HepG2 (cell line): ENCODE measurements around the gene NLRP5. TPM values are rescaled to one million over a fixed set of nuclear protein-coding genes. Genes with fewer than 3 reads are reported as not detected.

Experiments
- ATAC-seq: fragments of 200-7000 bp; cut with Tn5 transposase; 3 replicates; pipeline ENCODE4 v1.9.1; 2020; ENCODE audit warnings: mild to moderate bottlenecking, moderate library complexity
- BruUV-seq: library from RNA; stranded (reverse); fragments of 400-500 nt; replicated peaks from 2 replicates; lab custom pipeline; 2021; lab: Mats Ljungman, UMichigan
- CTCF ChIA-PET: fragments of 300-600 bp; formaldehyde crosslinking; extraction: SDS; loops from one replicate; lab custom pipeline; 2021; ENCODE audit warnings: low total read pairs, inconsistent platforms, low intra/inter-chr PET ratio; lab: Yijun Ruan, JAX
- POLR2A ChIA-PET: fragments of 350-600 bp; sonication (Branson Sonifier 250); formaldehyde crosslinking; loops from one replicate; lab custom pipeline; 2020; ENCODE audit warnings: antibody characterized with exemption, inconsistent platforms; lab: Yijun Ruan, JAX
- DNase-seq: peaks from one replicate; pipeline ENCODE4 v3.0.0-alpha.2; 2015; ENCODE audit warnings: low spot score
- FAIRE-seq: peaks from 3 replicates; lab custom pipeline; 2011; peaks lifted over from hg19 to GRCh38; lab: Jason Lieb, UNC
- H2AFZ ChIP-seq: one replicate; pipeline ENCODE4 v1.6.1; 2011; ENCODE audit warnings: low read length, inconsistent platforms
- H3K27ac ChIP-seq: fragments of 300-600 bp; 3 replicates; pipeline ENCODE4 v1.8.0; 2011; ENCODE audit warnings: mixed run types, mild to moderate bottlenecking, mixed read lengths, low read length, inconsistent platforms; ENCODE audit not compliant: insufficient read depth; ENCODE audit errors: extremely low read length
- H3K27me3 ChIP-seq, 2 experiments: fragments of 200-600 bp in 1 of 2; 2 replicates in 1 of 2; 3 replicates in 1 of 2; pipeline versions ENCODE4 v1.6.0 to v1.8.0; 2011; ENCODE audit warnings: low read length in 2 of 2, mild to moderate bottlenecking in 2 of 2, moderate library complexity in 2 of 2, inconsistent platforms in 1 of 2; ENCODE audit not compliant: insufficient read depth in 2 of 2, control insufficient read depth in 1 of 2
- H3K36me3 ChIP-seq, 2 experiments: fragments of 200-600 bp in 1 of 2; replicated peaks in 1 of 2; 2 replicates in 1 of 2; 3 replicates in 1 of 2; pipeline versions ENCODE4 v1.5.1 to v1.8.0; 2011; ENCODE audit warnings: low read length in 2 of 2, inconsistent platforms in 1 of 2; ENCODE audit not compliant: insufficient read depth in 2 of 2, control insufficient read depth in 1 of 2
- H3K4me1 ChIP-seq: 2 replicates; pipeline ENCODE4 v1.5.1; 2012; ENCODE audit warnings: low read length, inconsistent platforms; ENCODE audit not compliant: insufficient read depth
- H3K4me2 ChIP-seq: 2 replicates; pipeline ENCODE4 v1.6.0; 2011; ENCODE audit warnings: low read depth, low read length, inconsistent platforms
- H3K4me3 ChIP-seq, 3 experiments: fragments of 200-600 bp in 1 of 3; sonication (generic), shearing (Covaris generic) in 1 of 3; replicated peaks in 1 of 3; 2 replicates each; pipeline ENCODE4 v1.5.1; 2011 to 2016; ENCODE audit warnings: low read length in 3 of 3, inconsistent platforms in 2 of 3, low read depth in 2 of 3, mild to moderate bottlenecking in 2 of 3, control low read depth in 1 of 3, mixed read lengths in 1 of 3; ENCODE audit not compliant: insufficient read depth in 1 of 3
- H3K79me2 ChIP-seq: one replicate; pipeline ENCODE4 v1.6.1; 2011; ENCODE audit warnings: low read length, inconsistent platforms; ENCODE audit not compliant: insufficient read depth
- H3K9ac ChIP-seq: 2 replicates; pipeline ENCODE4 v1.6.0; 2011; ENCODE audit warnings: mild to moderate bottlenecking, low read depth, low read length, inconsistent platforms; ENCODE audit not compliant: insufficient read depth
- H3K9me3 ChIP-seq: 2 replicates; pipeline ENCODE4 v1.5.1; 2012; ENCODE audit warnings: mild to moderate bottlenecking, low read length
- H4K20me1 ChIP-seq: 2 replicates; pipeline ENCODE4 v1.6.0; 2011; ENCODE audit warnings: inconsistent platforms, mild to moderate bottlenecking, low read length, moderate library complexity; ENCODE audit not compliant: insufficient read depth
- CBFB ChIP-seq: sonication (generic); formaldehyde crosslinking; IDR thresholded peaks from 2 replicates; pipeline ENCODE4 v1.4.0; 2020; ENCODE audit warnings: missing genetic modification reagents
- CCAR2 ChIP-seq: fragments of 200-400 bp; formaldehyde crosslinking; optimal IDR thresholded peaks from 2 replicates; pipeline ENCODE3; 2018; ENCODE audit warnings: low read depth, mild to moderate bottlenecking, low read length, moderate library complexity
- CSRNP2 ChIP-seq: sonication (generic); formaldehyde crosslinking; conservative IDR thresholded peaks from 2 replicates; pipeline ENCODE4 v1.8.0; 2022; ENCODE audit warnings: low read depth, missing genetic modification reagents
- CTCF ChIP-seq: sonication (generic); formaldehyde crosslinking; IDR thresholded peaks from 2 replicates; pipeline ENCODE4 v1.5.0; 2020; ENCODE audit warnings: mild to moderate bottlenecking, missing genetic modification reagents, moderate library complexity
- HDAC1 ChIP-seq: sonication (generic); formaldehyde crosslinking; IDR thresholded peaks from 2 replicates; pipeline ENCODE4 v1.5.1; 2020; ENCODE audit warnings: mild to moderate bottlenecking, missing genetic modification reagents
- HOXD1 ChIP-seq: sonication (generic); formaldehyde crosslinking; IDR thresholded peaks from 2 replicates; pipeline ENCODE4 v1.5.0; 2020; ENCODE audit warnings: missing genetic modification reagents
- NFIB ChIP-seq: sonication (generic); formaldehyde crosslinking; IDR thresholded peaks from 2 replicates; pipeline ENCODE4 v1.9.0; 2021; ENCODE audit warnings: missing genetic modification reagents, mild to moderate bottlenecking, borderline replicate concordance
- NR3C1 ChIP-seq: sonication (generic); formaldehyde crosslinking; IDR thresholded peaks from 2 replicates; pipeline ENCODE4 v1.4.0; 2020; ENCODE audit warnings: missing genetic modification reagents
- PAX8 ChIP-seq: sonication (generic); formaldehyde crosslinking; IDR thresholded peaks from 2 replicates; pipeline ENCODE4 v1.8.0; 2022; ENCODE audit warnings: mild to moderate bottlenecking, missing genetic modification reagents, borderline replicate concordance
- PHB2 ChIP-seq: fragments of 450-650 bp; IDR thresholded peaks from 2 replicates; pipeline ENCODE4 v1.6.1; 2018; ENCODE audit not compliant: partially characterized antibody
- SP5 ChIP-seq: IDR thresholded peaks from 2 replicates; pipeline ENCODE4 v1.6.1; 2016; ENCODE audit warnings: low read depth, borderline replicate concordance
- TEAD3 ChIP-seq: optimal IDR thresholded peaks from 2 replicates; pipeline ENCODE3; 2016; ENCODE audit warnings: borderline replicate concordance
- TFDP2 ChIP-seq: sonication (generic); formaldehyde crosslinking; IDR thresholded peaks from 2 replicates; pipeline ENCODE4 v1.4.0; 2020; ENCODE audit warnings: missing genetic modification reagents
- ZFP36 ChIP-seq: fragments of 150-350 bp; IDR thresholded peaks from 2 replicates; pipeline ENCODE4 v1.6.1; 2018; ENCODE audit warnings: borderline replicate concordance, low read length, low read depth; ENCODE audit not compliant: partially characterized antibody
- ZFP91 ChIP-seq: sonication (generic); formaldehyde crosslinking; IDR thresholded peaks from 2 replicates; pipeline ENCODE4 v1.9.0; 2022; ENCODE audit warnings: missing genetic modification reagents, mild to moderate bottlenecking, borderline replicate concordance
- ZNF207 ChIP-seq: fragments of 450-650 bp; IDR thresholded peaks from 2 replicates; pipeline ENCODE4 v1.6.1; 2016; ENCODE audit warnings: antibody characterized with exemption, borderline replicate concordance
- ZNF468 ChIP-seq: sonication (generic); formaldehyde crosslinking; IDR thresholded peaks from 2 replicates; pipeline ENCODE4 v1.8.0; 2022; ENCODE audit warnings: mild to moderate bottlenecking, moderate library complexity, missing genetic modification reagents
- ZNF749 ChIP-seq: sonication (generic); formaldehyde crosslinking; IDR thresholded peaks from 2 replicates; pipeline ENCODE4 v1.8.0; 2022; ENCODE audit warnings: mild to moderate bottlenecking, missing genetic modification reagents, moderate library complexity, borderline replicate concordance
- ZNF761 ChIP-seq: sonication (generic); formaldehyde crosslinking; conservative IDR thresholded peaks from 2 replicates; pipeline ENCODE4 v1.4.0; 2020; ENCODE audit warnings: mild to moderate bottlenecking, missing genetic modification reagents
- ZNF883 ChIP-seq: sonication (generic); formaldehyde crosslinking; IDR thresholded peaks from 2 replicates; pipeline ENCODE4 v1.5.1; 2020; ENCODE audit warnings: mild to moderate bottlenecking, missing genetic modification reagents; ENCODE audit errors: not compliant biosample characterization
- WGBS: methylation state at CpG from one replicate; pipeline ENCODE4 v1.1.6; 2017; ENCODE audit warnings: low lambda C conversion rate; 5-methylcytosine and 5-hydroxymethylcytosine counted together
- in situ Hi-C: cut with HindIII; loops from 2 replicates; pipeline ENCODE4 v1.10.0; 2017; ENCODE audit warnings: low pct_unique_long_range_greater_than_20kb; ENCODE audit not compliant: extremely low pct_ligation_motif_present
- intact Hi-C: fragments of 100-400 bp; cut with micrococcal nuclease; formaldehyde crosslinking; loops from one replicate; pipeline ENCODE4 v1.10.0; 2022; ENCODE audit not compliant: unreplicated experiment
- polyA plus RNA-seq, 8 experiments: library from polyadenylated mRNA; depleted of rRNA in 3 of 8; stranded (reverse) in 7 of 8; unstranded in 1 of 8; fragments of >200 nt; fragmentation: Illumina TruSeq in 4 of 8; extraction: Trizol in 4 of 8; gene quantifications; 2 replicates each; pipeline versions ENCODE4 v1.2.1 to v1.2.3, GENCODE V29; 2011 to 2016; ENCODE audit warnings: low read depth in 4 of 8, missing spikeins in 1 of 8, mixed read lengths in 1 of 8; ENCODE audit not compliant: insufficient read depth in 1 of 8
- total RNA-seq, 5 experiments: library from RNA; depleted of rRNA; stranded (reverse); fragments of >200 nt; fragmentation: Illumina TruSeq; extraction: Trizol; gene quantifications; 2 replicates each; pipeline ENCODE4 v1.2.3, GENCODE V29; 2016; ENCODE audit warnings: low read depth in 1 of 5

Gene NLRP5
- total and polyA plus RNA-seq, 2 of the 13 experiments (the other 11 are each of a cell fraction or from before 2014, with no cell fraction given) = not detected

- TF ChIP-seq TFDP2 (CRISPR knock-in tag) (no peak), SP5 (no peak), ZFP91 (no peak), ZNF749 (CRISPR knock-in tag) (no peak), CSRNP2 (CRISPR knock-in tag) (no peak), CBFB (no peak), ZFP36 (no peak), HDAC1 (no peak), CTCF (no peak), PAX8 (CRISPR knock-in tag) (no peak), HOXD1 (CRISPR knock-in tag) (no peak), TEAD3 (CRISPR knock-in tag) (no peak), ZNF468 (CRISPR knock-in tag) (no peak), NFIB (CRISPR knock-in tag) (no peak), ZNF207 (no peak), NR3C1 (CRISPR knock-in tag) (no peak), CCAR2 (no peak), ZNF883 (CRISPR knock-in tag) (no peak), ZNF761 (CRISPR knock-in tag) (no peak), PHB2 (no peak)
- TF ChIP-seq, all 625 proteins: peak for 0
- Histone ChIP-seq H3K36me3 (no peaks in the 10 kb centered on the region), H3K9me3 (no peaks in the 10 kb centered on the region), H3K27ac (no peak overlapping the region), H3K4me2 (no peak overlapping the region), H3K4me1 (no peaks in the 10 kb centered on the region), H2AFZ (no peak overlapping the region), H3K4me3 (no peak overlapping the region), H4K20me1 (no peaks in the 10 kb centered on the region), H3K9ac (no peak overlapping the region), H3K79me2 (no peaks in the 10 kb centered on the region), H3K27me3 (peaks cover 2 to 24% of the 10 kb centered on the region in 2 experiments; a peak in 3 of 5 replicates)
- ATAC-seq = no peak
- ChIA-PET POLR2A (no interaction called here), CTCF (no interaction called here)
- no peak for FAIRE-seq
- no peak for DNase-seq
- in situ Hi-C loops = no loop called here
- BruUV-seq = no TSS peak
- intact Hi-C loops = no loop called here
- WGBS = 32% methylated on average over 6 of the region's 6 CpGs
Measured at GRCh38 chr19:55959996-55960675, 26.4 kb upstream of the NLRP5 start.
